Measurements from ENCODE around the gene RYR3.
A peak's percentile ranks its signal among the peaks of the same experiment; 100 is the strongest.

The RYR3 gene

GRCh38 chr15:33545866-33546265, 235.1 kb downstream of the RYR3 start:
- no peaks in the 10 kb centered on the region for H3K36me3 ChIP-seq (ENCODE audit: control insufficient read depth in 2 of 2, insufficient read depth in 1 of 2, low read length in 2 of 2)
- no peak overlapping the region for H3K4me3 ChIP-seq (ENCODE audit: low read depth, low read length)
- no peaks in the 10 kb centered on the region for H3K4me1 ChIP-seq (ENCODE audit: control insufficient read depth, insufficient read depth, low read length)
- ChIA-PET POLR2A (no interaction called here), CTCF (no interaction called here)
- TF ChIP-seq ZNF426 (tag by site-specific recombination; IDR thresholded peaks at IDR 0.05) (no peak), ZNF394 (tag by site-specific recombination; IDR thresholded peaks at IDR 0.05; ENCODE audit: borderline replicate concordance) (no peak), ZNF133 (tag by site-specific recombination; IDR thresholded peaks at IDR 0.05) (no peak), ZNF48 (tag by site-specific recombination; IDR thresholded peaks at IDR 0.05) (no peak), ZNF610 (tag by site-specific recombination; IDR thresholded peaks at IDR 0.05; ENCODE audit: borderline replicate concordance) (no peak), ZNF184 (tag by site-specific recombination; IDR thresholded peaks at IDR 0.05) (no peak), BCL11A (tag by site-specific recombination; IDR thresholded peaks at IDR 0.05; ENCODE audit: low read depth) (no peak), ZNF175 (tag by site-specific recombination; IDR thresholded peaks at IDR 0.05) (no peak), ZNF560 (tag by site-specific recombination; IDR thresholded peaks at IDR 0.05; ENCODE audit: borderline replicate concordance) (no peak), ZBTB21 (tag by site-specific recombination; IDR thresholded peaks at IDR 0.05) (no peak), ZNF785 (tag by site-specific recombination; IDR thresholded peaks at IDR 0.05) (no peak), FEZF1 (tag by site-specific recombination; IDR thresholded peaks at IDR 0.05) (no peak), ZNF561 (tag by site-specific recombination; IDR thresholded peaks at IDR 0.05; ENCODE audit: borderline replicate concordance) (no peak), ZNF214 (tag by site-specific recombination; IDR thresholded peaks at IDR 0.05; ENCODE audit: borderline replicate concordance) (no peak), ZFP41 (tag by site-specific recombination; IDR thresholded peaks at IDR 0.05; ENCODE audit: borderline replicate concordance) (no peak), GLIS1 (tag by site-specific recombination; IDR thresholded peaks at IDR 0.05) (no peak), KLF9 (tag by site-specific recombination; IDR thresholded peaks at IDR 0.05; ENCODE audit: low read depth) (no peak)
- no peaks in the 10 kb centered on the region for H3K9me3 ChIP-seq (ENCODE audit: control insufficient read depth, insufficient read depth, low read depth, low read length)
- no peak overlapping the region for H3K27ac ChIP-seq (ENCODE audit: extremely low read depth, low read depth, low read length)

GRCh38 chr15:33547876-33548275, 237.1 kb downstream of the RYR3 start:
- TF ChIP-seq REST (tag by site-specific recombination; IDR thresholded peaks at IDR 0.05) (peak; percentile 80), EGR2 (tag by site-specific recombination; IDR thresholded peaks at IDR 0.05; ENCODE audit: low read depth) (no peak)
- ChIA-PET CTCF (interaction anchor here (0.8 kb wide), 1 partner anchor 255 kb away, joined by 3 read pairs; no protein-coding TSS in a partner anchor), POLR2A (no interaction called here)
- H3K36me3 ChIP-seq (ENCODE audit: control insufficient read depth in 2 of 2, insufficient read depth in 1 of 2, low read length in 2 of 2): no peaks in the 10 kb centered on the region
- no peak overlapping the region for H3K4me3 ChIP-seq (ENCODE audit: low read depth, low read length)
- no peaks in the 10 kb centered on the region for H3K4me1 ChIP-seq (ENCODE audit: control insufficient read depth, insufficient read depth, low read length)
- no peak overlapping the region for H3K27ac ChIP-seq (ENCODE audit: extremely low read depth, low read depth, low read length)
- H3K9me3 ChIP-seq (ENCODE audit: control insufficient read depth, insufficient read depth, low read depth, low read length): no peaks in the 10 kb centered on the region

GRCh38 chr15:33551860-33552259, 241.1 kb downstream of the RYR3 start:
- Histone ChIP-seq H3K4me1 (ENCODE audit: control insufficient read depth, insufficient read depth, low read length) (no peaks in the 10 kb centered on the region), H3K9me3 (ENCODE audit: control insufficient read depth, insufficient read depth, low read depth, low read length) (no peaks in the 10 kb centered on the region), H3K4me3 (ENCODE audit: low read depth, low read length) (no peak overlapping the region), H3K27ac (ENCODE audit: extremely low read depth, low read depth, low read length) (no peak overlapping the region), H3K36me3 (ENCODE audit: control insufficient read depth in 2 of 2, insufficient read depth in 1 of 2, low read length in 2 of 2) (no peaks in the 10 kb centered on the region)
- ChIA-PET POLR2A (no interaction called here), CTCF (interaction anchor here (0.7 kb wide), 1 partner anchor 149 kb away, joined by 4 read pairs; no protein-coding TSS in a partner anchor)
- no peak for TF ChIP-seq ZNF140 (tag by site-specific recombination; IDR thresholded peaks at IDR 0.05)
- TF ChIP-seq ZNF776 (tag by site-specific recombination; IDR thresholded peaks at IDR 0.05; ENCODE audit: borderline replicate concordance): no peak
- no peak for TF ChIP-seq ATF2 (tag by site-specific recombination; IDR thresholded peaks at IDR 0.05; ENCODE audit: low read depth)
- TF ChIP-seq ZFHX2 (tag by site-specific recombination; conservative IDR thresholded peaks at IDR 0.05): peak; percentile 77
- TF ChIP-seq ZBTB26 (tag by site-specific recombination; optimal IDR thresholded peaks at IDR 0.05): no peak
- no peak for TF ChIP-seq ELK4 (IDR thresholded peaks at IDR 0.05; ENCODE audit: borderline replicate concordance, low read depth, low read length)
- TF ChIP-seq EGR2 (tag by site-specific recombination; IDR thresholded peaks at IDR 0.05; ENCODE audit: low read depth): peak; percentile 43; the same call in 1 of the 2 replicates
- no peak for TF ChIP-seq ZSCAN30 (tag by site-specific recombination; IDR thresholded peaks at IDR 0.05)

Data from HEK293 (cell line).